AG08396 (cell line): Measurements from ENCODE around the gene PAX6.

ENCODE experiments used
- DNase-seq: peaks from one replicate; pipeline ENCODE4 v3.0.0; 2012; ENCODE audit warnings: low spot score, mixed read lengths

Gene PAX6

GRCh38 chr11:31810779-31811647 lies at the start of gene PAX6:
TSS of gene PAX6 (minus strand) at chr11:31811322. CDS start at chr11:31806411, 4,911 bp downstream.
- DNase-seq = peak; percentile 47

- no peak for DNase-seq
These were observed 49.3 kb upstream of the PAX6 start for GRCh38 chr11:31860391-31860790.

- no peak for DNase-seq
These were observed 45.1 kb upstream of the PAX6 start for GRCh38 chr11:31856248-31856647.

GRCh38 chr11:31855466-31855865 lies 44.3 kb upstream of the PAX6 start:
- DNase-seq = no peak

GRCh38 chr11:31850365-31850764 lies 39.2 kb upstream of the PAX6 start:
- no peak for DNase-seq

- DNase-seq = no peak
These were observed 36.6 kb upstream of the PAX6 start for GRCh38 chr11:31847761-31848160.

GRCh38 chr11:31845331-31845730 lies 34.2 kb upstream of the PAX6 start:
- DNase-seq = no peak

- no peak for DNase-seq
These were observed 33.2 kb upstream of the PAX6 start for GRCh38 chr11:31844351-31844750.

- no peak for DNase-seq
These were observed 30.3 kb upstream of the PAX6 start for GRCh38 chr11:31841435-31841834.

- DNase-seq = no peak
These were observed 23.1 kb upstream of the PAX6 start for GRCh38 chr11:31834237-31834636.

GRCh38 chr11:31830406-31830805 lies 19.3 kb upstream of the PAX6 start:
- no peak for DNase-seq

GRCh38 chr11:31828217-31828616 lies 17.1 kb upstream of the PAX6 start:
- no peak for DNase-seq

GRCh38 chr11:31827455-31828206 lies 16.5 kb upstream of the PAX6 start:
- peak; percentile 56 for DNase-seq

- peak; percentile 20 for DNase-seq
These were observed 15.7 kb upstream of the PAX6 start for GRCh38 chr11:31826536-31827438.

GRCh38 chr11:31825838-31826484 lies 14.8 kb upstream of the PAX6 start:
- peak; percentile 12 for DNase-seq

GRCh38 chr11:31824879-31825837 lies 14.0 kb upstream of the PAX6 start:
- peak; percentile 14 for DNase-seq

GRCh38 chr11:31824332-31824878 lies 13.3 kb upstream of the PAX6 start:
- DNase-seq = no peak

- no peak for DNase-seq
These were observed 12.7 kb upstream of the PAX6 start for GRCh38 chr11:31823644-31824331.

- DNase-seq = no peak
These were observed 12.0 kb upstream of the PAX6 start for GRCh38 chr11:31822927-31823643.
